AG09309 (cell line): ENCODE results near the gene XPOT.

Source experiments
- DNase-seq: peaks from one replicate; pipeline ENCODE4 v3.0.0-alpha.2; 2010; ENCODE audit warnings: low read depth
- H3K4me3 ChIP-seq: 2 replicates; pipeline ENCODE4 v1.5.1; 2011; ENCODE audit warnings: mild to moderate bottlenecking, low read depth, low read length, moderate library complexity; ENCODE audit not compliant: control insufficient read depth
- CTCF ChIP-seq: IDR thresholded peaks from 2 replicates; pipeline ENCODE4 v1.5.1; 2011; ENCODE audit warnings: mild to moderate bottlenecking, low read depth, low read length, inconsistent platforms; ENCODE audit not compliant: insufficient read depth, control insufficient read depth; ENCODE audit errors: missing control alignments

Gene XPOT

GRCh38 chr12:64493513-64493912 lies 89.3 kb downstream of the XPOT start:
- no peak overlapping the region for H3K4me3 ChIP-seq
- DNase-seq: no peak
- TF ChIP-seq CTCF: no peak

- no peak overlapping the region for H3K4me3 ChIP-seq
- TF ChIP-seq CTCF: no peak
- DNase-seq: no peak
Measured at GRCh38 chr12:64494998-64495729, 91.0 kb downstream of the XPOT start.

- TF ChIP-seq CTCF: no peak
- no peak overlapping the region for H3K4me3 ChIP-seq
- no peak for DNase-seq
Measured at GRCh38 chr12:64496839-64497400, 92.7 kb downstream of the XPOT start.

GRCh38 chr12:64497484-64497883 lies 93.3 kb downstream of the XPOT start:
- no peak overlapping the region for H3K4me3 ChIP-seq
- no peak for DNase-seq
- no peak for TF ChIP-seq CTCF

GRCh38 chr12:64497903-64498302 lies 93.7 kb downstream of the XPOT start:
- no peak for DNase-seq
- no peak overlapping the region for H3K4me3 ChIP-seq
- TF ChIP-seq CTCF: no peak

- DNase-seq: no peak
- TF ChIP-seq CTCF: no peak
- no peak overlapping the region for H3K4me3 ChIP-seq
Measured at GRCh38 chr12:64500394-64500793, 96.2 kb downstream of the XPOT start.
